Measurements from ENCODE around the gene HPS5. TPM values are rescaled to one million over a fixed set of nuclear protein-coding genes. Genes with fewer than 3 reads are reported as not detected.
A peak's percentile ranks its signal among the peaks of the same experiment; 100 is the strongest.

The HPS5 gene, protein sequence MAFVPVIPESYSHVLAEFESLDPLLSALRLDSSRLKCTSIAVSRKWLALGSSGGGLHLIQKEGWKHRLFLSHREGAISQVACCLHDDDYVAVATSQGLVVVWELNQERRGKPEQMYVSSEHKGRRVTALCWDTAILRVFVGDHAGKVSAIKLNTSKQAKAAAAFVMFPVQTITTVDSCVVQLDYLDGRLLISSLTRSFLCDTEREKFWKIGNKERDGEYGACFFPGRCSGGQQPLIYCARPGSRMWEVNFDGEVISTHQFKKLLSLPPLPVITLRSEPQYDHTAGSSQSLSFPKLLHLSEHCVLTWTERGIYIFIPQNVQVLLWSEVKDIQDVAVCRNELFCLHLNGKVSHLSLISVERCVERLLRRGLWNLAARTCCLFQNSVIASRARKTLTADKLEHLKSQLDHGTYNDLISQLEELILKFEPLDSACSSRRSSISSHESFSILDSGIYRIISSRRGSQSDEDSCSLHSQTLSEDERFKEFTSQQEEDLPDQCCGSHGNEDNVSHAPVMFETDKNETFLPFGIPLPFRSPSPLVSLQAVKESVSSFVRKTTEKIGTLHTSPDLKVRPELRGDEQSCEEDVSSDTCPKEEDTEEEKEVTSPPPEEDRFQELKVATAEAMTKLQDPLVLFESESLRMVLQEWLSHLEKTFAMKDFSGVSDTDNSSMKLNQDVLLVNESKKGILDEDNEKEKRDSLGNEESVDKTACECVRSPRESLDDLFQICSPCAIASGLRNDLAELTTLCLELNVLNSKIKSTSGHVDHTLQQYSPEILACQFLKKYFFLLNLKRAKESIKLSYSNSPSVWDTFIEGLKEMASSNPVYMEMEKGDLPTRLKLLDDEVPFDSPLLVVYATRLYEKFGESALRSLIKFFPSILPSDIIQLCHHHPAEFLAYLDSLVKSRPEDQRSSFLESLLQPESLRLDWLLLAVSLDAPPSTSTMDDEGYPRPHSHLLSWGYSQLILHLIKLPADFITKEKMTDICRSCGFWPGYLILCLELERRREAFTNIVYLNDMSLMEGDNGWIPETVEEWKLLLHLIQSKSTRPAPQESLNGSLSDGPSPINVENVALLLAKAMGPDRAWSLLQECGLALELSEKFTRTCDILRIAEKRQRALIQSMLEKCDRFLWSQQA
- 10 to 100 TPM; 12.9 to 33.2 (median 19.0) TPM for total RNA-seq

DNA sequence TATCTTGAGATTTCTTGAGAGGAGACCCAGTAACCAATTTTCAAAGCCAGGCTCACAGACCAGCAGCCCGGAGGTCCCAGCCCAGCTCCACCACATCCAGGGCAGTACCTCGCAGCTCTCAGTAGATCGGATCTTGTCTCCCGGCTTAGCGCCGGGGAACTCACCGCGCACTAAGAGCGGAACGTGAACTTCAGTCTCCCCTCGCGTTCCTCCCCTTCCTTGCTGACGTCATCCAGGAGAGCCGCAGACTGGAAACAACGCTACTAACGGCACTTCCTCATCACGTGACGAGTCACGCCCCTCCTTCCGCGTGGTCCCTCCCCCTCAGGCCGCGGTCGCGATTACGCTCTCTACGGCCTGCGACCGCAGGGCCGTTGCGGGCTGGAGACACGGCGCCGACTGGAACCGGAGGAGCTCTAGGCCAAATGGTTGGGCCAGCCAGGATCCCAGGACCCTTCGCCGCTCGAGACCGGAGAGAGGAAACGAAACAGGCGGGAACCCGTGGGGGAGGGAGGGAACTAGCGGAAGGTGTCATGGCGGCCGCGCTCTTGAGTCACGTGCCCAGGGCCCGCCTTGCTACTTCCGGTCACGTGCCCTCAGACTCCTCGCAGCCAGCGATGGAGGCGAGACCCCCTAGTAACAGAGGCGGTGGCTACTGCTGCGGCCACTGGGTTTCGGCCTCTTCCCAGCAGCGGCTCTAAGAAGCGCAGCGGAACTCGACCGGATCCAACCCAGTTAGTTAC lies at the start of gene HPS5, which contains the start of gene GTF2H1:
Gene HPS5 (minus strand): TSS at position 172 of the 743 bp plus-strand sequence. CDS start 4,282 bp downstream, outside the sequence.
Gene GTF2H1 (plus strand): TSS at position 599 of the 743 bp plus-strand sequence. CDS start 10,508 bp downstream, outside the sequence.
- 0 to 4% (median 1%) methylated on average over 1 to 36 of the region's 61 CpGs; no CpG with 5 or more reads in 4 of the 10 experiments for WGBS, 10 experiments
- in situ Hi-C loops (cut with MboI; ENCODE audit: low pct_unique_long_range_greater_than_20kb in 2 of 9, low sequenced_read_pairs in 9 of 9, unreplicated experiment in 9 of 9), result no loop called here
- Histone ChIP-seq H3K27ac (peak within 1 kb of the TSS; percentile 100), H3K4me1 (replicated peaks in 1 of 2) (peaks cover 19 to 31% of the 10 kb centered on the region in 2 donors), H3K4me3 (peak within 1 kb of the TSS; percentile 87 to 99 (median 97))
- ATAC-seq (replicated peaks in 6 of 8), result peak; percentile 86 to 95 (median 93)

DNA sequence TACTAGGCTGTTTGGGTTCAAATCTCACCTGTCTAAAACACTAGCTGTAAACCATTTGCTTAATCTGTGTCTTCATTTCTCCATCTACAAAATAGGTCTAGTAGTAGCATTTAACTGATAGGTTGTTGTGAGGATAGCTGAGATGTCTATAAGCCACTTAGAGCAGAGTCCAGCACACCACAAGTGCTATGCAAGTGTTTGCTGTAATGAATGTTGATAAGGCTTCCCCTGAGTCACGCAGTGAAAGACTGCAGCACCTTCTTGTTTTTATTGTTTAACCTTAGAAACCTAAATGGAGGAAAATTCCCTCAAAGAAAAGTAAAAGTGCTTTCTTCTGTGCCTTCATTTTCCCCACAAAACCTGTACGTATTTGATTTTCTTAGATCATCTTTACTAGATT lies 49.3 kb upstream of the HPS5 start:
- H3K4me3 ChIP-seq, result no peak overlapping the region
- no peaks in the 10 kb centered on the region for H3K4me1 ChIP-seq (replicated peaks in 1 of 2)
- in situ Hi-C loops (cut with MboI; ENCODE audit: low pct_unique_long_range_greater_than_20kb in 2 of 9, low sequenced_read_pairs in 9 of 9, unreplicated experiment in 9 of 9), result no loop called here
- ATAC-seq (replicated peaks in 6 of 8), result no peak
- WGBS, 10 experiments, result 93 to 100% (median 94%) methylated on average over 1 to 2 of the region's 2 CpGs; no CpG with 5 or more reads in 3 of the 10 experiments
- H3K27ac ChIP-seq, result no peak overlapping the region

DNA sequence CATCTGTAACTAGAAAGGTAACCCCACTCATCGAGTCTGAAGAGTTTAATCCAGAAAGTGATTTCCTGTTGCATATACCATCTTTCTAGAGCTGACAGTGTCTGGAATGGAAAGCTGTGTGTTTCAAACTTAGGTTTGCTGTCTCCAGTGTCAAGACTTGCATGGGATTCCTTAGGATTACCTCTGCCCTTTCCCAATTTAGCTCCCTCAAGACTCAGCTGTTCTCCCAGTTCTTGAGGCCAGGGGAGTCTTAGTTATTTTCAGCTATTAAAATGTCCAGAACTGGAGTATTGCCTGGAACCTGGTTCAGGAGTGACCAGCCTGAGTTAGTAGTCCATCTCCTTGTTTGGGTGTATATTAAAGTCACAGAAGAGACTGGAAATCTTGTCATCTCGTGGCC lies 47.5 kb upstream of the HPS5 start:
- H3K4me1 ChIP-seq (replicated peaks in 1 of 2), result no peaks in the 10 kb centered on the region
- WGBS, 10 experiments, result 40 to 100% (median 100%) methylated on average over 1 to 2 of the region's 2 CpGs; no CpG with 5 or more reads in 3 of the 10 experiments
- in situ Hi-C loops (cut with MboI; ENCODE audit: low pct_unique_long_range_greater_than_20kb in 2 of 9, low sequenced_read_pairs in 9 of 9, unreplicated experiment in 9 of 9), result no loop called here
- no peak overlapping the region for H3K4me3 ChIP-seq
- ATAC-seq (replicated peaks in 6 of 8), result no peak
- H3K27ac ChIP-seq, result no peak overlapping the region

DNA sequence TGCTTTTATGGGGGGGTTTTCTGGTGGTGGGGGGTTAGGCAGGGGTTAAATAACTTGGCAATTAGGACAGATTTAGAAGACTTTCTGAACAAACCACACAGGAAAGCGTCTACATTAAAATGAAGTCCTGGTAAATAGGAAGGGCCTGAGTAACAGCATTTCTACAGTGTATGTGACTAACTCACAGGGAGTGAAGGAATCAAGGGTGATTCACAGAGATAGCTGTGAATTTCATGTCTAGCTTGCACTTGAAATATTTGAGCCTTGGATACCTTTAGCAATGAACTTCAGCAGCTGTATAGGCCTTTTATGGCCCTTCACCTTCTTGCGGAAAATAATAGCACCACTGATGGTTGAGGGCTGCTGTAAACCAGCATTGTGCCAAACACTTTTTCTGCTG lies 46.3 kb upstream of the HPS5 start:
- 43 to 90% (median 88%) methylated on average over 1 to 2 of the region's 2 CpGs; no CpG with 5 or more reads in 5 of the 10 experiments for WGBS, 10 experiments
- Histone ChIP-seq H3K27ac (no peak overlapping the region), H3K4me1 (replicated peaks in 1 of 2) (no peaks in the 10 kb centered on the region), H3K4me3 (no peak overlapping the region)
- in situ Hi-C loops (cut with MboI; ENCODE audit: low pct_unique_long_range_greater_than_20kb in 2 of 9, low sequenced_read_pairs in 9 of 9, unreplicated experiment in 9 of 9), result no loop called here
- ATAC-seq (replicated peaks in 6 of 8), result peak in 1 of 8 experiments; percentile 34

DNA sequence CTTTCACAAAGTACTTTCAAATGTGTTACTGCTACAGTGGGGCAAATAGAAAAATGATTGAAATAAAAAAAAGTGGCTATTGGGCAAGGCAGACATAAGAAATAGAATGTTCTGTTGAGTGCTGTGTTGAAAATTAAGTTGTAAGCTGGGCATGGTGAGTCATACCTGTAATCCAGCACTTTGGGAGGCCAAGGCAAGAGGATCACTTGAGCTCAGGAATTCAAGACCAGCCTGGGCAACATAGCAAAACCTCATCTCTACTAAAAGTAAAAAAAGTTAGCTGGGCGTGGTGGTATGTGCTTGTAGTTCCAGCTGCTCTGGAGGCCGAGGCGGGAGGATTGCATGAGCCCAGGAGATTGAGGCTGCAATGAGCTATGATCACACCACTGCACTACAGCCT lies 45.5 kb upstream of the HPS5 start:
- H3K4me1 ChIP-seq (replicated peaks in 1 of 2), result no peaks in the 10 kb centered on the region
- ATAC-seq (replicated peaks in 6 of 8), result no peak
- H3K4me3 ChIP-seq, result no peak overlapping the region
- WGBS, 10 experiments, result 75 to 100% (median 97%) methylated on average over 2 to 3 of the region's 3 CpGs; no CpG with 5 or more reads in 6 of the 10 experiments
- in situ Hi-C loops (cut with MboI; ENCODE audit: low pct_unique_long_range_greater_than_20kb in 2 of 9, low sequenced_read_pairs in 9 of 9, unreplicated experiment in 9 of 9), result no loop called here
- H3K27ac ChIP-seq, result no peak overlapping the region

DNA sequence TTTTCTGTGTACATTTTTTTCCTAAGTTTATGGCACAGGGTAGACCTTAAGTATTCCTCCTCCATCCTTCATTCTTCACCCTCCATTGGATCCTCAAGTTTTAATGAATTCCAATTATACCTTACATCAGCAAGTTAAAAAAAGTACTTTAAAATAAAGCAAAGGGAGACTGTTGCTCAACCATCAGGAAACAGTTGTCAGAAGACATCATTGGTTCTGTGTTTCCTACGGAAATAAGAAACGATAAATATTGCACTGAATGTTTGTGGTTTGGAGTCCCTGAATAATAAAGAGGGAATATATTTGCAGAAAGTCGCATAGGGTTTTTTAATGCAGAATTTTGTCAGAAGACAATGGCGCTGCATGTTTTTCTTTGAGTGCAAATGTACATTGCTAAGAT lies 44.3 kb upstream of the HPS5 start:
- 7 to 100% (median 81%) methylated on average over 1 to 4 of the region's 4 CpGs for WGBS, 10 experiments
- Histone ChIP-seq H3K4me3 (no peak overlapping the region), H3K27ac (no peak overlapping the region), H3K4me1 (replicated peaks in 1 of 2) (no peaks in the 10 kb centered on the region)
- in situ Hi-C loops (cut with MboI; ENCODE audit: low pct_unique_long_range_greater_than_20kb in 2 of 9, low sequenced_read_pairs in 9 of 9, unreplicated experiment in 9 of 9), result no loop called here
- no peak for ATAC-seq (replicated peaks in 6 of 8)

DNA sequence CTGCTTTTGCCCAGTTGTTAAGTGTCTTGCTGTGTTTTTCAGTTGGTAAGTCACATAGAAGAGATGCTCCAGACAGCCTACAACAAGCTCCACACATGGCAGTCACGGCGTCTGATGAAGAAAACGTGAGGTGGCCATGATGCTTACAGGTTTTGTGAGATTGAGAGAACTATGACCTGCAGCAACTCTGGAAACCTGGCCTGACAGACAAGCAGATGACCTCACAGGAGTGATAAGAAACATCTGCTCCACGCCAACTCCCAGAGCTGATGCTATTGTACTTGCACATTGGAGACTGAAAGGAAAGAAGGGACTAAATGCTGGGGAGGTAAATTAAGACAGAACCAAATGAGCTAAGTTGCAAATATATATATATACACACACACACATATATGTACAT lies 43.8 kb upstream of the HPS5 start:
- Histone ChIP-seq H3K4me3 (no peak overlapping the region), H3K27ac (no peak overlapping the region), H3K4me1 (replicated peaks in 1 of 2) (no peaks in the 10 kb centered on the region)
- peak in 1 of 8 experiments; percentile 29 for ATAC-seq (replicated peaks in 6 of 8)
- WGBS, 10 experiments, result 90 to 100% (median 97%) methylated on average over 1 to 3 of the region's 4 CpGs; no CpG with 5 or more reads in 6 of the 10 experiments
- in situ Hi-C loops (cut with MboI; ENCODE audit: low pct_unique_long_range_greater_than_20kb in 2 of 9, low sequenced_read_pairs in 9 of 9, unreplicated experiment in 9 of 9), result no loop called here

DNA sequence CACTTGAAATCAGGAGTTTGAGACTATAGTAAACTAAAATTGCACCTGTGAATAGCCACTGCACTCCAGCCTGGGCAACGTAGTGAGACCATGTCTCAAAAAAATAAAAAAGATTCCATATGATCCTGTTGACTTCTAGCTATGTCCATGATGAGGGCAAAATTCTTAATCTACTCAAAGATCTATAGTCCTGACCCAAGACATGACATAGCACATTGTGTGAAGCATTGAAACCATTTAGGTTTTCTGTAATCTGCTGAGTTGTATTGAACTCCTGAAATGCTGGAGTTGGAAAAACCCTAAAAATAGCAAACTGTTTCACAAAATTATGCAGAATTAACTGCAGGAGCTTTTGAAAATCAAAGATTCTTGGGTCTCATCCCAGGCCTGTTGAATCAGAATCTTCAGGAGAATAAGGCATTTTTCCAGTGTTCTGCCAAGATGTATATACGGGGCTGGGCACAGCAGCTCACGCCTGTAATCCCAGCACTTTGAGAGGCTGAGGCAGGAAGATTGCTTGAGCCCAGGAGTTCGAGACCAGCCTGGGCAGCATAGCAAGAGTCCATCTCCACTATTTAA lies 42.6 kb upstream of the HPS5 start:
- in situ Hi-C loops (cut with MboI; ENCODE audit: low pct_unique_long_range_greater_than_20kb in 2 of 9, low sequenced_read_pairs in 9 of 9, unreplicated experiment in 9 of 9), result no loop called here
- Histone ChIP-seq H3K4me3 (no peak overlapping the region), H3K4me1 (replicated peaks in 1 of 2) (no peaks in the 10 kb centered on the region), H3K27ac (no peak overlapping the region)
- peak in 1 of 8 experiments; percentile 51 for ATAC-seq (replicated peaks in 6 of 8)
- WGBS, 10 experiments, result 57 to 100% (median 88%) methylated on average over 1 to 4 of the region's 4 CpGs; no CpG with 5 or more reads in 2 of the 10 experiments

DNA sequence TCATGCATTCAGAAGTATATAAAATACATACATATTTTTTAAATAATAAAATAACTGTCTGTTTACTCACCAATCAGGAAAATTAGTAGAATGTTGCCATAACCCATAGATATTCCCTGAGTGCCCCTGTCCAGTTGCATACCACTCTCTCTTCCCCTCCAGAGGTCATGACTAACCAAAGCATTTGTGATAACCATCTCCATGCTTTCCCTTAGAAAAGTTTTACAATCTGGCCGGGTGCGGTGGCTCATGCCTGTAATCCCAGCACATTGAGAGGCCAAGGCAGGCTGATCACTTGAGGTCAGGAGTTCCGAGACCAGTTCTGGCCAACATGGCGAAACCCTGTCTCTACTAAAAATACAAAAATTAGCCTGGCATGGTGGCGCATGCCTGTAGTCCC lies 39.2 kb upstream of the HPS5 start:
- 94 to 100% (median 100%) methylated on average over 2 to 3 of the region's 5 CpGs; no CpG with 5 or more reads in 6 of the 10 experiments for WGBS, 10 experiments
- in situ Hi-C loops (cut with MboI; ENCODE audit: low pct_unique_long_range_greater_than_20kb in 2 of 9, low sequenced_read_pairs in 9 of 9, unreplicated experiment in 9 of 9), result no loop called here
- Histone ChIP-seq H3K4me1 (replicated peaks in 1 of 2) (no peaks in the 10 kb centered on the region), H3K4me3 (no peak overlapping the region), H3K27ac (no peak overlapping the region)
- ATAC-seq (replicated peaks in 6 of 8), result no peak

DNA sequence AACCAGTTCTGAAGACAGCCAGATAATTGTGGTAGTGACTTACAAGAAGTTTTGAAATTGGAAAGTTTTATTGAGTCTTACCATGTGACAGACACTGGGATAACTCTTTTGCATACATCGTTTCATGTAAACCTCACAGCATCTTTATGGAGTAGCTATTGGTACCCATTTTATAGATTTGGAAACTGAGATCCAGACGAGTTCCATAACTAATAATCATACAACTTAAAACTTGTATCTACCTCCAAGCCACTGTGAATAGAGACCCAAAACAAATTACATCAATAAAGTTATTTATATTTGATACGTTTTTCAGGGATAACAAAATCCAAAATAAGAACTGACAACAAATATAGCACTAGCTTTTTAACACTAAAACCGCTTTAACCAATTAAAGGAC lies 36.7 kb upstream of the HPS5 start:
- in situ Hi-C loops (cut with MboI; ENCODE audit: low pct_unique_long_range_greater_than_20kb in 2 of 9, low sequenced_read_pairs in 9 of 9, unreplicated experiment in 9 of 9), result no loop called here
- Histone ChIP-seq H3K4me1 (replicated peaks in 1 of 2) (no peaks in the 10 kb centered on the region), H3K4me3 (no peak overlapping the region), H3K27ac (no peak overlapping the region)
- no peak for ATAC-seq (replicated peaks in 6 of 8)
- WGBS, 10 experiments, result 86 to 100% (median 95%) methylated on average over 1 to 4 of the region's 4 CpGs

DNA sequence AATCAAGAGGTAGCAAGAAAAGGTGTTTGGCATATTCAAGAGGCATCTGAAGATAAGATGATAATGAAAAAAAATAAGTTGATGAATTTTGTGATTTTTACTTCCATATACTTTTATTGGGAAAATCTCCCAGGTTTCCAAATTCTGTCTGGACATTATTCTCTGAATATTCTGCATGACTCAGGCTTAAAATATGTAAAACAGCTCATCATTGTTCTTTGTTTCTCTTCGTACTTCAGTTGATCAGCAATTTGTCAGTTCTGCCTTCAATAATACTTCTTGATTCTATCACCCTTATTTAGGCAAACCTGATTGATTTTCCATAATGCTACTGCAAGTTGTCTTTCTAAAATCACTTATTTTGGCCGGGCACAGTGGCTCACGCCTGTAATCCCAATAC lies 30.6 kb upstream of the HPS5 start:
- in situ Hi-C loops (cut with MboI; ENCODE audit: low pct_unique_long_range_greater_than_20kb in 2 of 9, low sequenced_read_pairs in 9 of 9, unreplicated experiment in 9 of 9), result no loop called here
- peak in 2 of 8 experiments; percentile 26 to 35 for ATAC-seq (replicated peaks in 6 of 8)
- WGBS, 10 experiments, result 33 to 100% (median 85%) methylated on average over 1 to 3 of the region's 3 CpGs; no CpG with 5 or more reads in 2 of the 10 experiments

More for the DNA sequence above, 30.6 kb upstream of the HPS5 start:
- Histone ChIP-seq H3K4me1 (replicated peaks in 1 of 2) (no peaks in the 10 kb centered on the region), H3K4me3 (no peak overlapping the region), H3K27ac (no peak overlapping the region)
